IPS-NIHi11 (cell line): ENCODE results near the gene RBMS1.
"Not testable (repeated sequence)": the region's sequence is repeated elsewhere in the genome, so short reads cannot be mapped to it uniquely, and the experiment has no call there.

Experiments
- DNase-seq: peaks from one replicate; pipeline ENCODE4 v3.0.0; 2012; ENCODE audit warnings: mixed read lengths, low spot score

Gene RBMS1

DNA sequence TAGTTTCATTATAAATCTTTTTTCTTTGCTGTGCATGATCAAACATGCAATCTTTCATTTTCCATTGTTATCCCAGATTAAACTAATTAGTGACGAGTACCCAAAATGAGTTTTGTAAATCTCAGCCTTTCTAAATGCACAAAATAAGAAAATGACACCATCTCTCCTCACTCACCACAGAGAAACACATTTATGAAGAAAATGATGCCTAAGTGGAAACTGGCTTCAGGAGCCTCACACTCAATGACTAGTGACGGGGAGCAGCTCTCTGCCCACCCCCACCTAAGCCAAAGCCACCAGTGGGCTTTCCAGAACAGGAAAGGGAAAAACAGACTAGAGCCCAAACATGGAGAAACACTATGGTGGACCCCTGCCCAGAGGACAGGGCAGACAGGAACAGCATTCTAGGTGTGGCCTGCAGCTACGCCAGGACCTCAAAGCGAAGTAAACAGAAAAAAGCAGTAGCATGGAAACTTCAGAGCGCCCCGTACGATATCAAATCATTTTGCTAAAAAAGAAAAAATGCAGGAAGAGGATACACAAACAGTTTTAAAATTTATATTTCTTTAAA lies 113.5 kb downstream of the RBMS1 start:
- no peak for DNase-seq

GRCh38 chr2:160379399-160379798 lies 114.2 kb downstream of the RBMS1 start:
- DNase-seq, result no peak

GRCh38 chr2:160377204-160377995 lies 116.2 kb downstream of the RBMS1 start:
- DNase-seq, result no peak

DNA sequence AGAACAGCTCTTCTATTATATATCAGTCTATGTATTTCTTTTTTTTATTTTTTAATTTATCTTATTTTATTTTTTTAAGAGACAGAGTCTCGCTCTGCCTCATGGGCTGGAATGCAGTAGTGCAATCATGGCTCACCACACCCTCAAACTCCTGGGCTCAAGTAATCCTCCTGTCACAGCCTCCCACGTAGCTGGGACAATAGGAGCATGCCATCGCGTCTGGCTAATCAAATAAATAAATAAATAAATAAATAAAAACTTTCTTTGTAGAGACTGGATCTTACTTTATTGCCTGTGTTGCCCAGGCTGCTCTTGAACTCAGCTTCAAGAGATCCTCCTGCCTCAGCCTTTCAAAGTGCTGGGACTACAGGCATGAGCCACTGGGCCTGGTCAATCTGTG lies 117.0 kb downstream of the RBMS1 start:
- no peak for DNase-seq

DNA sequence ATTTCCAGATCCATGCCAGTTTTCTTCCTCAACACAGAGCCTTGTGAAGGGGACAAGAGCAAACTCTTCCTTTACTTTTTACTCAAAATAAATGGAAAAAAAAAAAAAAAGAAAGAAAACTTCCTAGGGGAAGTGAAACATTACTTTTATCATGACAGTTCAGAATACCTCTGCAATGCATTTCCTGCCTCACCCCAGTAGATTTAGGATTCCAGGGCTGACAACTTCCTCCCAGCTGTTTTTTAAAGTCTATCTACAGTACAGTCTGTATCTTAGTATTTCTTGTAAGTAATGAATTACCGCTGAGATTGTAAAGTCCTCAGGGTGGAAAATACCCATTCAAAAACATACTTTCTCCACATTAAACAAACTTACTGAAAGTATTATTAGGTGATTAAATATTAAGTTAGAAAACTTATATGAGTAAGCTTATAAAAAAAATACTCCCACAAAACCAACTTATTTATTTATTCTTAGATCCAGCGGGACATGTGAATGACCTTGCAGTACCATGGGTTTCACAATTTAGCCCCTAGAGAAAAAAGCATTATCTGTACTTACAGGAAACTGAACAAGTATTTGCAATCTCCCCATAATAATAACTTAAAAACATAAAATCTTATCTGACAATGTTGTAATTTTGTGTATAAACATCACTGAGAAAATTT lies 117.7 kb downstream of the RBMS1 start:
- DNase-seq, result no peak

DNA sequence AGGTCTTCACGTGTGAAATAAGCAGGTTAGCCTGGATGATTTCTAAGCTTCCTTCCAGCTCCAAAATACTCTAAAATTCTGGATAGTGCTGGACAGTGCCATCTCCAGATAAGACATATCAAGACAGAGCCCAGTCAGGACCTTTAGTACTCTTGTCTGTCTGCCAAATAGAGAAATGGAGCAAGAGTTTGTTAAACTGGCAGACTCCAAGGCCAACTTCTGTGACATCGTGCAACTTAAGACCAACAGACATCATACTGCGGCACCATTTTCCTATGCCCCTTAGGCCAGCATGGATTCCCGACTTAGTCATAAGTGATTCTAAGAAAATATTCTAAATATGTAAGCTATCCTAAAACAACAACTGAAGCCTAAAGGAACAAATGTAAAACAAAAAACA lies 118.6 kb downstream of the RBMS1 start:
- no peak for DNase-seq

- no peak for DNase-seq
Observed at GRCh38 chr2:160373666-160374065, 119.9 kb downstream of the RBMS1 start.

DNA sequence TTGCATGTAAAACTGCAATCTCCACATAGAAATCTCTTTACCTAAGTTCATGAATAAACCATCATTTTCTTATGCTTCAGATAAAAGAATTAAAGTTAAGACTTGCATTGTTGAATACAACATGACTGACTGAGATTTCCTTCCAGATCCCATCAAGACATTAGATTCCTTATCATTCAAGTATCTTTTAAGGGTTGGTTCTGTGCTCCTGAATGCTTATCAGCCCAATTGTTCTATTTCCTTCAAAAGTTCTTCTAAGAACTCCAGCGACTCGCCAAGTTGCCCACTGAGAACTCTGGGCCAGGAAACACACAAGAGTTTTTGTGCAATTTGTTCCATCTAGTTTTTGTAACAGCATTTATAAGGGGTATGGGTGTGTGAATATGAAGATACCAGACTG lies 120.3 kb downstream of the RBMS1 start:
- no peak for DNase-seq

GRCh38 chr2:160372585-160372984 lies 121.0 kb downstream of the RBMS1 start:
- DNase-seq, result no peak

GRCh38 chr2:160372010-160372356 lies 121.6 kb downstream of the RBMS1 start:
- no peak for DNase-seq

DNA sequence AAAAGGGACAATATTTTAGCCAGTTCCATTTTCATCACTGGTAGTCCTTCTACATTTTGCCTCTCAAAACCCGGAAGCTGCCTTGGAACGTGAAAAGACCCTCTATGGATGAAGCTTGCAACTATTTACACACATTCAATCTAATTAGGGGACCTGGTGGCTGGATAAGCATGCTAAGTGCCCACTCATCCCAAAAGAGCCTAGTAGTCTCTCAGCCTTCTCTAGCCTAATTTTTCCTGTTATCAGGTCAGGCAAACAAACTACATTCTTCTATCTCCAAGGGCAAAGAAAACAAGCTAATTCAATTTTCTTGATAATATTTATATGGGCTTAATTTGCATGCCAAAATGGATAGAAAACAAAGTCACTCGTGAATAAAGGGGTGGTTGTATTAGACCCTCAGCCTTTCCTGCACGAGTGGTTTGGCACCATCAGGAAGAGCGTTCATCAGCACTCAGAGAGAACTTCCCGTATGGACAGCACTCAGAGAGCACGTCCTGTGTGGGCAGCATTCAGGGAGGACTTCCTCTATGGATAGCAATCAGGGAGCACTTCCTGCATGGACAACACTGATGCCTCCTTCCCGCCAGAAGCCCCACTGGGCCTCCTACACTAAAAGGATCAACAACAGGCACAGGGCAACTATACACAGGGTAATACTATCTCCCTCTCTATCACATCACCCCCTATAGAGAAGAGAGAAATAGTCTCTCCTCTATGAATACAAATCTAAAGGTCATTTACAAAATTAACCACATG lies 122.2 kb downstream of the RBMS1 start:
- no peak for DNase-seq

- no peak for DNase-seq
Observed at GRCh38 chr2:160368988-160369930, 124.3 kb downstream of the RBMS1 start.

DNA sequence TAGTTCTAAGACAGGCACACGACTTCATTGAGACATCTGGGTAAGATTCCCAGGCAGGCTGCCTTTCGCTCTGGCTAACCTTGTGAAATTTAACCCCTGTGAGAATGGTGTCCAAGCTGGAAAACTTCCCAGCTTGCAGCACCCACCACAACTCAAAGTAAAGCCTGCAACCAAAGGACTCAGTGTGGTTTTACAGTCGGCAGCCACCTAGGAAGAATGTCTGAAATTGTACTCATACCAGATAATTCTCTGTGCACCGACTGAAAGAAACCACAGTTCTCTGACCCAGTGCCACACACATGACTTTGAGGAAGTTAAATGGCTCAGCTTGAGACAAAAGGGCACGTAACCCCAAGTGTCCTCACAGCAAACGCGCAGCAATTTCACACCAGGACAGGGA lies 125.7 kb downstream of the RBMS1 start:
- DNase-seq, result no peak

DNA sequence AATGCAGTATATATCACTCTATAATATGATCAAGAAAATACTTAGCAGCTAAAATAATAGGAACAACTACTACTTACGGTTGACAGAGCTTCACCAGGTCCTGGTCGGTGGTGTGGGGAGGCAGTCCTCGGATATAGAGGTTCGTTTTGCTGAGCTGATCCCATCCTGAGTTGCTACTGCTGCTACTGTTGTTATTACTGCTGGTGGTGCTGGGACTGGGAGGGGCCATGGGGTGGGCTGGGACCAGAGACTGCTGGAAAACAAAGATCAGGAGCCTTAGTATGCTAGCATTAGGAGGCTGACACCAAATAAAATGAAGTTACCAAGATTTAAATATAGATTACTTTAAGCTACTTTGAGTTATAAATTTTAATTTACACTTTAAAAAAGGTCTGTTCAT lies 126.5 kb downstream of the RBMS1 start:
- DNase-seq, result not testable (repeated sequence)

DNA sequence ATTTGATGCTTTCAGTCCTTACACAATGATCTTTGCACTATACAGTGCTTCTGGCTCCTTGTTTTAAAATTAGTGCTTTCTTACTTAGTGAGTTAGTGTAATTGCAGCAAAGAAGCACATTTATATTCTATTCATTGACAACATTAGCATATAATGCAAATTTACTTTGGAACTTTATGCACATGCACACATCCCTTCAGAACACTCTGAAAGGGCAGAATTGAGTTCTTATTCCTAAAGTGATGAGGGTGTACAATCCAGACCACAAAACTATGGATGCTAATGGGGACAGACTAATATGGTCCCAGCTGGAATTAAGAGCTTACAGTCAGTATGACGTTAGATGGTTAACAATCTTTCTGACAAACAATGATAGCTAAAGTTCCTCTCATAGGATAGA lies 127.1 kb downstream of the RBMS1 start:
- DNase-seq, result no peak

GRCh38 chr2:160365716-160366367 lies 127.8 kb downstream of the RBMS1 start:
- DNase-seq, result no peak

GRCh38 chr2:160364364-160364763 lies 129.2 kb downstream of the RBMS1 start:
- no peak for DNase-seq

DNA sequence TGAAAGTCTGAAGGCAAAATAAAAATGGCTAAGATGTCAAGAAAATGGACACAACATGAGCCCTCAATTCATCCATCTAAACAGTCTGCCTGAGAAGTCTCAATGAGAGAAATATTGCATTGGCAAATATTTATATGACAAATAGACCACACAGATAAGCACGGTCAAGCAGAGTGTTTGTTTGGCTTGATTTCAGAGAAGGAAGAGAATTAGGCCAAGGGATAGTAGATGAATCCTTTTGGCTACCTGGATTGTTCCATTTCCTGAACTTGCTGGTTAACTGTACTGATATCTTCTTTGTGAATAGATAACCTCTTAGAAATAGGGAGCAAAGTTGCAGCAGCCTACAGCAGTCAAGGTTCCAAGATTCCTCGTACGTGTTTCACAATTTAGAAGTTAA lies 129.6 kb downstream of the RBMS1 start:
- DNase-seq, result no peak

GRCh38 chr2:160363055-160363454 lies 130.6 kb downstream of the RBMS1 start:
- no peak for DNase-seq

DNA sequence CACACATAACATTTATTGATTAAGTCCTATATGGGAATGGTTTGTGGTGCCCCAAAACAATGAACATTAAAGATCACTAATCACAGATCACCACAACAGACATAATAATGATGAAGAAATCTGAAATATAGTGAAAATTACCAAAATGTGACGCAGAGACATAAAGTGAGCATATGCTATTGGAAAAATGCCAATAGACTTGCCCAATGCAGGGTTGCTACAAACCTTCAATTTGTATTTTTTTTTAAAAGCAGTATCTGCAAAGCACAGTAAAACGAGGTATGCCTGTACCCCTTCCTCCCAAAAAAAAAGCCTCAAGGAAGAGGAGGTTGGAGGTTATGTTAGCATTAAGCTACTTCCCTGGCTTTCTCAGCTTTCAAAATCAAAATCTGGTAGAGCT lies 131.1 kb downstream of the RBMS1 start:
- no peak for DNase-seq

GRCh38 chr2:160362018-160362417 lies 131.6 kb downstream of the RBMS1 start:
- no peak for DNase-seq
